Heart left ventricle (tissue), 13 donors: ENCODE results near the gene IGFBPL1.

Experiments
- CTCF ChIP-seq, 12 donors: fragments of 200-600 bp; sonication (generic) in 4 of 12; IDR thresholded peaks; one replicate each; pipeline versions ENCODE4 v1.5.0 to v1.8.0; 2018 to 2022; ENCODE audit warnings: antibody characterized with exemption in 12 of 12, mild to moderate bottlenecking in 5 of 12
- POLR2A ChIP-seq, 2 donors: fragments of 450-650 bp; IDR thresholded peaks; one replicate each; pipeline ENCODE4 v1.6.1; 2017; ENCODE audit warnings: antibody characterized with exemption in 2 of 2, mild to moderate bottlenecking in 2 of 2, moderate library complexity in 2 of 2
- donor health status: ischemic (EF 13 %, LVEDD 7.1; RV severe dilation, severe dysfunction).
- donor health status: DM: no; HTN: yes; CAD: no.
- donor health status: DM: no; HTN: no; CAD: no.
- donor health status: ischemic (EF 25% LVEDD 6.9; RV normal size, moderate dysfunction).
- donor health status: ischemic (EF 25% LVEDD 5.7; RV mildly dilated, moderate dysfunction).
- donor health status: ischemic (EF 35%, LVEDD 5.7; RV mildly dilated, moderate dysfunction).
- donor health status: nonischemic (EF 11% LVEDD 7.7; RV severe dilation, severe dysfunction).
- donor health status: DM: yes; HTN: yes; CAD: no.
- donor health status: PGD.
- donor health status: ischemic (EF 29% LVEDD 5.4; RV normal size, mild dysfunction).
- donor health status: nonischemic (EF 23%, LVEDD 6.1; RV moderate dilation, normal function).

GRCh38 chr9:38423273-38423972, 831 bp downstream of the IGFBPL1 start:
- TF ChIP-seq CTCF (IDR thresholded peaks at IDR 0.05): no peak
- no peak for TF ChIP-seq POLR2A (IDR thresholded peaks at IDR 0.05)
